NOMO-1 treated with dmso at 0.1 percent for 144 hours (cell line): Measurements from ENCODE around the gene RUNX1.

Experiments used
- DNase-seq: peaks from one replicate; lab custom pipeline; 2025; ENCODE audit not compliant: unreplicated experiment; lab: John Stamatoyannopoulos, UW

Gene RUNX1

GRCh38 chr21:34927992-34928391, 121.1 kb downstream of the RUNX1 start:
- DNase-seq, result no peak

DNA sequence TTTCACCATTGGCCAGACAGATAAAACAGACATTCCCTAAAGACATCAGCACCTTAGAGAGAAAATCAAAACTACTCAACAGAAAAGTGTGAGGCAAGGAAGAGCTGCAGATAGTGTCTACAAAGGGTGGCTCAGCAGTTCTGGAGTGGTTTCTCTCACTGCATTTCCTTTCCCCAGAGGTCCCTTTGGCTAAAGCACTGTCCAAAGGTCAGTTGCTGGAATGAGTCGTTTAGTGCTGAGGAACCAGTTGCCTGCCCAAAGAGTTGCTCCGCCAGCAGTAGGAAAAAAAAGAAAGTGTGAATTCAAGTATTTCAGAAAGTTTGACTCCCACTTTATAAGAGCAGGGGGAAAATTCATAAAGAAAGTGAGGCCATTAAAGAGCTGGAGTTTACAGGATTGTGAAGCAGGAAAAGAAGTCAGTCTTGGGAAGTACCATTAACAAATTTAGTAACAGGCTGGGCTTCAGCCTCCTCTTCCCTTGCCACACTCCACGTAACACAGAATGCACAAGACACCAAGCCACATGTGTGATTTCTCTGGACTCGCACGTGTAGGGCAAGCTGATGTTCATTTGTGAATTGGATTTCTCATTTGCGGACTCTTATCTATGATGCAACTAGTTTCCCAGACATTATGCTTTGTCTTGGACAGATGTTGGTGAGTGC, 122.2 kb downstream of the RUNX1 start:
- no peak for DNase-seq

DNA sequence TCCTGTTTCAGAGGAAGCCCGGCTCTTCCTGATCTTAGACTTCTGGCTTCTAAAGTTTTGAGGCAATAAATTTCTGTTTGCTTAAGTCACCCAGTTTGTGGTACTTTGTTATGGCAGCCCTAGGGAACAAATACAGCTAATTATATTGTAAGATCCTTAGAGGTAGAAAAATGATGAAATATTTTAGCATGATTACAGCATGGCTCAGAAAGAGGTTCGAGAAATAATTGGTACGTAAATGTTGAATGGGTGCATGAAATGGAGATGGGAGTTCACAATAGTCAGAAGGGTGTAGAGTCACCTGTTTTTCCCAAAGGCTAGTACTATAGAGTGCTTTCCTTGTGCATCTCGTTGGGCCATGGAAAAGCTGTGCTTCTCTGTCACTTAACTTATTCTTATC, 123.5 kb downstream of the RUNX1 start:
- DNase-seq, result no peak

DNA sequence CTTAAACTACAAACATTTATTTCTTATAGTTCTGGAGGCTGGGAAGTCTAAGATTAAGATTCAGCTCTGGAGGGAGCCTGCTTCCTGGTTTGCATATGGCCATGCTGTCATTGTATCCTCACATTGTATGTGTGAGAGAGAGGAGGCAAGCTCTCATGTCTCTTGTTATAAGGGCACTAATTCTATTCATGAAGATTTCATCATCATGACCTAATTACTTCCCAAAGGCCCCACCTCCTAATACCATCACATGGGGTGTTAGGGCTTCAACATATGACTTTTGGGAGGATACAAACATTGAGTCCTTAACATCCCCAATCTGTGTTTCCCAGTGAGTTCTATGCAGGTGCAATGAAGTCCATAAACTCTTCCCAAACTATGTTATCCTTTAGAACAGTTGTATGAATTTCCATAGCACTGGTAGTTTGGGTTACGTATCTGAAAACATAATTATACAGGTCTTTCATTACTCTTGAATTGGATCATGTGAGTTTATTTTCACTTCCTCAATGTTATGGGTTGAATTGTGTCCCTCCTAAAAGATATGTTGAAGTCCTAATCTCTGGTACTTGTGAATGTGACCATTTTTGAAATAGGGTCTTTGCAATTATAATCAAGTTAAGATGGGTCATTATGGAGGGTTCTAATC, 124.2 kb downstream of the RUNX1 start:
- DNase-seq, result no peak

GRCh38 chr21:34924194-34924593, 124.9 kb downstream of the RUNX1 start:
- DNase-seq, result no peak

DNA sequence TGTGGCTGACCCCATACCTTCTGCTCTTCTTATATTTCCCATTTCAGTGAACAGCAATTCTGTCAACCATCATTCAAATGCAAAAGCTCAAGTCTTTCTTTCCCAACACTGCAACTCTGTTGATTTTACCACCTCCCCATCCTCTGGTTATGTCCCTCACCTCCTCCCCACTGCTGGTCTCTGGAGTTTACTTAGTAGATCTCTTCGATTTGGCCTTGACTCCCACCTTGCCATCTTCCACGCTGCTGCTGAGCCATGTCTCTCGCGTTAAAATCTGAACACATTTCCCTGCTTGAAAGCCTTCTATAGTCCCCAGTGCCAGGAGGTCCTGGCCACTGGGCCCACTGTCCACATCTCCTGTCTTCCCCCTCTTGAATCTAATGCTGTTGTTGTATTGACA, 125.5 kb downstream of the RUNX1 start:
- no peak for DNase-seq

DNA sequence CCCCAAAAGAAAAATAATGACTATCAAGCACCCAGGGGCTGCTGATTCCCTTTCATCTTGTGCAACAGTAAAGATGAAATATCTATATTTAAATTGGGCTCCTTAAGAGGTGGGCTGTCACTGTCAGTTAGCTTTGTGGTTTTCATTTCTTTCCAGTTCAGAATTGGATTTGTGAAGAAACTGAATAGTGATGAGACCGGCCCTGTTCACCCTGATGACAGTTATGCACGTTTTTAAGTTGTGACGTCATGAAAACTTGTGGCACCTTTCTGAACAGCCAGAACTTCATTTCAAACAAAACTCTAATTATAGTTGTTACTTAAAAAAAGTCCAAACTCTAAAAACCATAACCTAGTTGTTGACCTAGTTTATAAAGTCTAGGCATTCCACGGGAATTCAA, 125.9 kb downstream of the RUNX1 start:
- no peak for DNase-seq

- DNase-seq, result no peak
Measured at GRCh38 chr21:34922479-34922878, 126.6 kb downstream of the RUNX1 start.

- no peak for DNase-seq
Measured at GRCh38 chr21:34921151-34921550, 128.0 kb downstream of the RUNX1 start.

DNA sequence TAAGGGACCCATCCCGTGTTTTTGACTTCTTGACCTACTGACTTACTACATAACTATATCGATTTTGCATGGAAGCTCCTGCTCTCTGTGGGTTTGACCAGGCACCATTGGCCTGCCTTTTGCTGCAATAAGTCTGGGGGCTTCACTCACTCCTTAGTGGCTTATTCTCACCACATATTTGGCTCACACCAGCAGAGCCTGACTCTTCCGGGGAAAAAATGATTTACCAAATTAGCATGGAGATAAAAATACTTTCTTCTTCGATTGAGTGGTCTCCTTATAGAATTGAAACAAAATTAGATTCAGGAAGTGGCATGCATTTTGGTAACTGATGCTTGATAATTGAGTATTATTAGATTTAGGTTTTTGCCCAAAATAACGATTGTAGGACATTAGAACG, 129.7 kb downstream of the RUNX1 start:
- DNase-seq, result no peak

DNA sequence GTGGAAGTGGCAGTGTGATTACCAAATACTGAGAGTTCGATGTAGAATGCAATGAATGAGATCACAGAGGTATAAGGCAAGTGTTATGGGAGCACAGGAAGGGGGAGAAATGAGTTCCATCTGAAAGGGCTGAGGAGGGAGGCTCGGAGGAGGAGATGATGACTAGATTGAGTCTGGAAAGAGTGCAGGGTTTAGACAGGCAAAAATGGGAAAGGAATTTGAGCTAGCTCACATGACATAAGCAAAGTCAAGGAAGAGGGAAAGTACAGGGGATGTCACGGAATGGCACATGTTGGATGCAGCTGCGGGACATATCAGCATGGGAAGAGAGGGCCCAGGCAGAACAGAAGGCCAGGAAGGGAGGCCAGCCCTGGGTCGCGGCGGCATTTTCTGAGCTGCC, 132.7 kb downstream of the RUNX1 start:
- DNase-seq, result no peak

DNA sequence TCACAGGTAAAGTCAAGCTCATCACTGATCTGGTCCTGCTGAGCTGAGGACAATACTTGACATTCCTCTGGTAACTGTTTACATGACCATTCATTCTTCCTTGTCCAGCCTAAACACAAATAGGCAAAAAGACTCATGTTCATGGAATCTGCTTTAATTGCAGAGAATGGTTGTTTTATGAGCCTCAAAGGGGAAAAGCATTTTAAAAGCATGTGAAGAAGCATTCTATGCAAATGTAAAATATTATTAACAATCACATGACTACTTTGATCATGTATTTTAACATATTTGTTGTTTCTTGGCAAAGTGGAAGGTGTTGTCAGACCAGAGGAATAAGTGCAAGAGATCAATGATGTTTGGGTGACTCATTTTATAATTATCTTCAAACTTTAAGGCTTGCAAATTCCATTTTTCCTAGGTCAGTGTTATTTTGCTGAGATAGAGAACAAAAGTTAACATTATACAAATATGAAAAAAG, 133.7 kb downstream of the RUNX1 start:
- no peak for DNase-seq

- no peak for DNase-seq
Measured at GRCh38 chr21:34914239-34914638, 134.9 kb downstream of the RUNX1 start.

DNA sequence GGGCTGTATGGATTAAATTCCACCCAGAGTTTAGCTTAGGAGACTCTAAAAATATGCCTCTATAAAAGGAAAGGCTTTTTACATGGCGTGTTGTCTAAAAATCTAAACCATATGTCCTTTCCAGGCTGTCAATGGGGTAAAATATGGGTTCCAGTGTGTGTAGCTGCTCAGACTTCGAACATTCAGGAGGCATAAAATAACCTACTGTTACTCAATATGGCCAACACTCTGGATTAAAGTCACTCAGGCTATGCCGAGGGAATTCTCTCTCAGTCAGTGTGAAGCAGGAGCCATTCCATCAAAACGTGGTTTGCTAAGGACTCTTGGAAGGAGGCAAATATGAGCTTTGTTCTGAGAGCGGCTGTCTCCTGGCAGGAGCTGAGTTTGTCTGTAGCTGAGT, 135.3 kb downstream of the RUNX1 start:
- DNase-seq, result no peak

- no peak for DNase-seq
Measured at GRCh38 chr21:34912022-34912945, 136.8 kb downstream of the RUNX1 start.

DNA sequence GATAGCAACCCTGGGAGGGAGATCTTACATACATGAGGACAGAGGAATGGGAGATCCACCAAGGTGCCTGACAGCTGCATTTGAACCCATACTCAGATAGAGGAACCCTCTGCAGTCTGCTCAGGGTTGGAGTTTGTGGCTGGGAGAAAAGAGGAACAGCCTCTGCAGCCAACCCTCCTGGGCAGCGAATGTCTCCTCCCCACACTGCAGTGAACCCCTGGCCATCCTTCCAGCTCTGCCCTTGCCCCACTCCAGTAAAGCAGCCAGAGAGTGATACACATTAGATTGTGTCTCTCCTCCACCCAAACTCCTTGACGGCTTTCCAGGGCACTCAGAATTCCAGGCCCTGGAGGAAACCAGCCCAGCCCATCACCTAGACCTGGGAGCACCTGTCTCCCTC, 137.7 kb downstream of the RUNX1 start:
- peak; percentile 84 for DNase-seq

DNA sequence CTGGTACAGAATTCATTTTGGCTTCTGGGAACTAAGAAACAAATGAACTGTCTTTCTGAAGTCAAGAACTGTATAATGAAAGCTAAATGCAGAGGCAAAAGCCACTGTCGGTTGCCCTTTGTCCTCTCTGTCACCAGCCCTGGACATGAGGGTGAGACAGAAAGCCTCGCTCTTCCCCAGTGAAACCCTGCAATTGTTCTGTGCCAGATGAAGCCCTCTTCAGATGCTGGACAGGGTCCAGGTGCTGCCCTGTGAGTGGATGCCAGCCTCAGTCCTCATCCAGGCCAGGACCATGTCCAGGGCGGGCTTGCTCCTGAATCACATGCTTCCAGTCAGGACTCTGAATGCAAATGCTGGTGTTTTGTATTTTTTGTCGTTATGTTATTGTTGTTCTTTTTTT, 138.7 kb downstream of the RUNX1 start:
- no peak for DNase-seq

GRCh38 chr21:34909492-34910292, 139.4 kb downstream of the RUNX1 start:
- DNase-seq, result no peak

DNA sequence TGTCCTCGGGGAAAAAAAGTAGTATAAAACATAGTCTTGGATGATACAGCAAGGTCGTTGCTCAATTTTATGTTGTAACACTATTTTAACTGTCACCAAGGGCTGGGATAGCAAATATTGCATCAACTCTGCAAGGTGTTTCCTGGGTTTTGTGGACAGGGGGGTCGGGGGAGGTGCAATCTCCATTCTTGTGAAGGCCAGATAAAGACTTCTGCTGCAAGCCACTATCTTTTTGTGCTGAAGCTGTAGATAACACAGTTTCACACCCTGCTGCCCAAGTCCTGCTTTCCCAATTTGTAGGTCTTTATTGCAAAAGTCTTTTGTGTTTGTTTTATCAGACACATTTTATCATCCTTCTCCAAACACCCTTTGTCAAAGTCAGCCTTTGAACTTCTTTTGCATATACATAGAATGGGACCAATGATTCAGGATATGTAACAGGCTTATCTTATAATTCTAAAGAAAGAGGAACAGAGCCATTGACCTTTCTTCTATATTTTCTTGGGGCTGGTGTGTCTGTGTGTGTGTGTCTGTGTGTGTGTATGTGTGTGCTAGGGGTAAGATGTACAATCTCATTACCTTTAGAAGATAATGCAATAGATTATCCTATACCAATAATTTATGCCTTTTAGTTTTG, 140.6 kb downstream of the RUNX1 start:
- DNase-seq, result peak; percentile 94
